Measurements from ENCODE around the gene SAMMSON. TPM values are rescaled to one million over a fixed set of nuclear protein-coding genes. Genes with fewer than 3 reads are reported as not detected.

Gene SAMMSON
- total and polyA plus RNA-seq, 4 experiments from 2014 or later: not detected

DNA sequence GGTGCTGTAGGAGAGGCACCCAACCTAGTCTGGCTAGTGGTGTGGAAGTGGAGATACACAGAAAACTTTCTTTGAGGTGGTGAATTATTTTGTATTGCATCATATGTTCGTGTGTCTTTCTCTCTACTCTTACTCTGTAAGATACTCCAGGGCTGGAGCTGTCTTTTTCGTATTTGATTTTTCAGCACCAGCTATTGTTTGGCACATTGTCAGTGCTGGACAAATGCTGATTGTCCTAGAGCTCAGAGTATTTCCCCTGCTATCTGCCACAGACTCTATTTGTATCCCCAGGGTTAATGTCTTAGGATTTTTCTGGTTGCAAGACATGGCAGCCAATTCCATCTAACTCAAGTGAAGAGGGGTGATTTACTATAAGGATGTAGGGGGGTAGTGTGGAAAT, 110.5 kb downstream of the SAMMSON start:
- no peaks in the 10 kb centered on the region for H3K4me1 Mint-ChIP-seq
- DNase-seq: no peak
- H3K4me3 Mint-ChIP-seq: no peak overlapping the region
- Histone ChIP-seq H3K27ac (ENCODE audit: low read depth, low read length) (no peak overlapping the region), H3K36me3 (ENCODE audit: insufficient read depth, low read length) (no peaks in the 10 kb centered on the region), H3K27me3 (ENCODE audit: insufficient read depth, low read length) (no peaks in the 10 kb centered on the region), H3K9me3 (ENCODE audit: control insufficient read depth in 1 of 2, low read length in 2 of 2) (no peaks in the 10 kb centered on the region), H3K4me1 (ENCODE audit: insufficient read depth, low read length) (no peaks in the 10 kb centered on the region), H3K4me3 (ENCODE audit: low read length in 2 of 2) (no peak overlapping the region)
- H3K9me3 Mint-ChIP-seq: no peaks in the 10 kb centered on the region
- H3K27ac Mint-ChIP-seq: no peak overlapping the region
- H3K27me3 Mint-ChIP-seq: no peaks in the 10 kb centered on the region
- POLR2A ChIA-PET (ENCODE audit: partially characterized antibody): no interaction called here
- CTCF ChIA-PET (ENCODE audit: partially characterized antibody): interaction anchor here (1.1 kb wide), 1 partner anchor 11 kb away, joined by 4 read pairs; no protein-coding TSS in a partner anchor
- no peaks in the 10 kb centered on the region for H3K36me3 Mint-ChIP-seq
- intact Hi-C loops (cut with micrococcal nuclease): no loop called here

- ChIA-PET CTCF (ENCODE audit: partially characterized antibody) (no interaction called here), POLR2A (ENCODE audit: partially characterized antibody) (no interaction called here)
- Mint-ChIP-seq H3K27me3 (no peaks in the 10 kb centered on the region), H3K4me1 (no peaks in the 10 kb centered on the region), H3K27ac (no peak overlapping the region), H3K4me3 (no peak overlapping the region), H3K9me3 (no peaks in the 10 kb centered on the region), H3K36me3 (no peaks in the 10 kb centered on the region)
- H3K36me3 ChIP-seq (ENCODE audit: insufficient read depth, low read length): no peaks in the 10 kb centered on the region
- no peaks in the 10 kb centered on the region for H3K27me3 ChIP-seq (ENCODE audit: insufficient read depth, low read length)
- no peaks in the 10 kb centered on the region for H3K4me1 ChIP-seq (ENCODE audit: insufficient read depth, low read length)
- intact Hi-C loops (cut with micrococcal nuclease): no loop called here
- H3K4me3 ChIP-seq (ENCODE audit: low read length in 2 of 2): no peak overlapping the region
- H3K27ac ChIP-seq (ENCODE audit: low read depth, low read length): no peak overlapping the region
- no peaks in the 10 kb centered on the region for H3K9me3 ChIP-seq (ENCODE audit: control insufficient read depth in 1 of 2, low read length in 2 of 2)
- DNase-seq: no peak
Measured at GRCh38 chr3:70111411-70111810, 111.9 kb downstream of the SAMMSON start.

DNA sequence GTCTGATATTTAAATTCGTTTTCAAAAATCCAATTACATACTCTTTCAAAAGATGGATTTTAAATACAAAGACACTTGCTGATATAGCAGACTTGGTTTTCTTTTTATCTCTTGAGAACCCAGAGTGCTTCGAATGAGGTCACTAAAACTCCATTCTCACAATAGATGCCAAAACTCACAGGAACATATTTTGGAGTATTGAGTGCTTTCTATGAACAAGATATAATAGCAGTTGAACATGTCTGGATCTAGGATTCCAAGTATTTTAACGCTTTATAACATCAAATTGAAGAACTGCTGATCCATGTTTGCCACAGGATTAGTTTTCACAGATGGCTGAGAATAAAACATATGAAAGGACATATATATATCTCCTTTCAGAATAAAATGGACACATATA, 113.2 kb downstream of the SAMMSON start:
- Mint-ChIP-seq H3K9me3 (no peaks in the 10 kb centered on the region), H3K27ac (no peak overlapping the region), H3K4me1 (no peaks in the 10 kb centered on the region), H3K4me3 (no peak overlapping the region), H3K27me3 (no peaks in the 10 kb centered on the region), H3K36me3 (no peaks in the 10 kb centered on the region)
- Histone ChIP-seq H3K4me1 (ENCODE audit: insufficient read depth, low read length) (no peaks in the 10 kb centered on the region), H3K27ac (ENCODE audit: low read depth, low read length) (no peak overlapping the region), H3K9me3 (ENCODE audit: control insufficient read depth in 1 of 2, low read length in 2 of 2) (no peaks in the 10 kb centered on the region), H3K36me3 (ENCODE audit: insufficient read depth, low read length) (no peaks in the 10 kb centered on the region), H3K27me3 (ENCODE audit: insufficient read depth, low read length) (no peaks in the 10 kb centered on the region), H3K4me3 (ENCODE audit: low read length in 2 of 2) (no peak overlapping the region)
- intact Hi-C loops (cut with micrococcal nuclease): no loop called here
- CTCF ChIA-PET (ENCODE audit: partially characterized antibody): no interaction called here
- DNase-seq: no peak
- POLR2A ChIA-PET (ENCODE audit: partially characterized antibody): no interaction called here

- Mint-ChIP-seq H3K9me3 (no peaks in the 10 kb centered on the region), H3K4me1 (no peaks in the 10 kb centered on the region), H3K4me3 (no peak overlapping the region), H3K27me3 (no peaks in the 10 kb centered on the region), H3K36me3 (no peaks in the 10 kb centered on the region), H3K27ac (no peak overlapping the region)
- no peak overlapping the region for H3K4me3 ChIP-seq (ENCODE audit: low read length in 2 of 2)
- H3K27ac ChIP-seq (ENCODE audit: low read depth, low read length): no peak overlapping the region
- CTCF ChIA-PET (ENCODE audit: partially characterized antibody): no interaction called here
- H3K9me3 ChIP-seq (ENCODE audit: control insufficient read depth in 1 of 2, low read length in 2 of 2): no peaks in the 10 kb centered on the region
- DNase-seq: no peak
- no peaks in the 10 kb centered on the region for H3K36me3 ChIP-seq (ENCODE audit: insufficient read depth, low read length)
- POLR2A ChIA-PET (ENCODE audit: partially characterized antibody): no interaction called here
- H3K4me1 ChIP-seq (ENCODE audit: insufficient read depth, low read length): no peaks in the 10 kb centered on the region
- no peaks in the 10 kb centered on the region for H3K27me3 ChIP-seq (ENCODE audit: insufficient read depth, low read length)
- intact Hi-C loops (cut with micrococcal nuclease): no loop called here
Measured at GRCh38 chr3:70114431-70114830, 114.9 kb downstream of the SAMMSON start.

- no peaks in the 10 kb centered on the region for H3K36me3 ChIP-seq (ENCODE audit: insufficient read depth, low read length)
- no peaks in the 10 kb centered on the region for H3K27me3 ChIP-seq (ENCODE audit: insufficient read depth, low read length)
- Mint-ChIP-seq H3K4me3 (no peak overlapping the region), H3K27me3 (peaks cover 0 to 2% of the 10 kb centered on the region in 2 donors), H3K4me1 (no peaks in the 10 kb centered on the region), H3K9me3 (no peaks in the 10 kb centered on the region), H3K36me3 (no peaks in the 10 kb centered on the region), H3K27ac (no peak overlapping the region)
- no peak overlapping the region for H3K27ac ChIP-seq (ENCODE audit: low read depth, low read length)
- intact Hi-C loops (cut with micrococcal nuclease): no loop called here
- no peaks in the 10 kb centered on the region for H3K4me1 ChIP-seq (ENCODE audit: insufficient read depth, low read length)
- H3K4me3 ChIP-seq (ENCODE audit: low read length in 2 of 2): no peak overlapping the region
- CTCF ChIA-PET (ENCODE audit: partially characterized antibody): interaction anchor here (0.6 to 2.1 kb wide), 4 partner anchors 10 to 18 kb away, joined by 3 to 8 read pairs (median 6); no protein-coding TSS in a partner anchor
- H3K9me3 ChIP-seq (ENCODE audit: control insufficient read depth in 1 of 2, low read length in 2 of 2): no peaks in the 10 kb centered on the region
- POLR2A ChIA-PET (ENCODE audit: partially characterized antibody): no interaction called here
- no peak for DNase-seq
Measured at GRCh38 chr3:70119879-70120278, 120.3 kb downstream of the SAMMSON start.
